ENCODE measurements around the gene NEK8. TPM values are rescaled to one million over a fixed set of nuclear protein-coding genes. Genes with fewer than 3 reads are reported as not detected.
"Not testable (repeated sequence)": the region's sequence is repeated elsewhere in the genome, so short reads cannot be mapped to it uniquely, and the experiment has no call there.

Gene NEK8
- total RNA-seq, 1 donor from 2014 or later, result 2.9 TPM

- DNase-seq, result peak; percentile 88
Observed at GRCh38 chr17:28710861-28711722, 17.5 kb upstream of the NEK8 start.

GRCh38 chr17:28711723-28712031 lies 16.9 kb upstream of the NEK8 start, which contains the start of gene PROCA1:
PROCA1 (minus strand) TSS chr17:28711888; CDS start chr17:28711660, 228 bp downstream.
- DNase-seq, result no peak

GRCh38 chr17:28712032-28712704 lies 16.4 kb upstream of the NEK8 start:
- DNase-seq, result peak; percentile 51

GRCh38 chr17:28712705-28713415 lies 15.7 kb upstream of the NEK8 start:
- DNase-seq, result no peak

DNA sequence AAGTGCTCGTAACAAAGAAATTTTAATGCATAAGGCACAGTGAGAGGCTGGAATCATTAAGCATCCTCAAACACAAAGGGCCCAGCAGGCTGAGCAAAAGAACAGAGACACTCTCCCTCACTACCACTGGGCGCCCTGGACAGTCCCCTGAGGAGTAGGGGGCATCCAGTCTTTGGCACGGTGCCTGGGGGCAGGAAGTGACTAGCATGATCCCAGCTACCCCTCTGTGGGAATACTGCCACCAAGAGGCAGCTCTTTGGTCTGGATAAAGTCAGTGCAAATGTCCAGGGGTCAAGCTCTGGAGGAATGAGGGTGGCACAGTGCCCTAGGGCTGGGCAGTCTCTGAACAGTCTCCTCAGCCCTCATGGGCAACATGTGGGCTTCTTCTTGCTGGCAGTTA lies 14.3 kb upstream of the NEK8 start:
- DNase-seq, result no peak

DNA sequence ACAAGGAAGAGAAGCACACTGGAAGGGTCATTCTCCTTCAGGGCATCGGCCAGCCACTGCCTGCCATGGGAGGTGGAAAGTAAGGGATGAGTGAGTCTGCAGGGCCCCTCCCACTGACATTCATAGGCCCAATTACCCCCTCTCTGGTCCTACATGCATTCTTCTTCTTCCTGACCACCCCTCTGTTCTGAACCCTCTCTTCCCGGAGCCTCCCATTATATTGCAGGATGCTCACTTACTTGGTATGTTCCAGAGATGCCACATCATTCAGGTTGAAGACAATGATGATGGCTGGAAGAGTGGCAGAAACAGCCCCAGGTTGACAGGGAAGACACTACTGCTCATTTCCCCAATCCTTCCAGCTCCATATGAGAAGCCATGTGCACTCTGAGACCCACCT lies 13.4 kb upstream of the NEK8 start:
- DNase-seq, result no peak

GRCh38 chr17:28716740-28717577 lies 11.6 kb upstream of the NEK8 start:
- DNase-seq, result peak; percentile 54

DNA sequence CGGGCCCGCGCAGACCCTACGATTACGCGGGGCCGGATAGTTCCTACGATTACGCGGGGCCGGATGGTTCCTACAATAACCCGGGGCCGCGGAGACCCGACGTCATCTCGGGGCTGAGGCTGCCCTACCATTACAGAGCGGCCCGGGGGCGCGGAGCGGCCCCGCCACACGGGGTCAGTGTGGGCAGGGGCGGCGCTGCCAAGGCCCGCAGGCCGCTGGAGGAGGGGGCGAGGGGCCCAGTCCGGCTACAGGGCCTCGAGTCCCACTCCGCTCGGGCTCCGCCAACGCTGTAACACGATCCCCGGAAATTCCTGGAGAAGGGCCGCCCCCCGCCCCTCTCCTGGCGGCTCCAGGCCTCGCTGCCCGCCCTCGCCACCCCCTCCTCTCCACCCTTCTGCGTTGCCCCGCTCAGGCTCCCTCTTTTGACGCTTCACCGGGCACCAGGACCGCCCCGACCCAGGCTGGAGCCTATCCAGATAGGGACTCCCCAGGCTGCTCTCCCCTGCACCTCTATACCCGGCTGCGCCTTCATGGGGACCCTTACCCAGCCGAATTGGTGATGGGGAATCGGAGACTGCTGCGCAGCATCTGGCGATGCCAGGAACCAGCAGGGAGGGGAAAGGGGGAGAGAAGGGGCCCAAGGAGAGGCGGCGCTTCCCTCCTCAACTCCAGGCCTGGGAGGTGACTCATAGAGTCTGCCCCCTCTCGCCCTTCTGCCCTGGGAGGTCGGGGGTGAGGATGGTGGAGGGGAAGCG lies 10.8 kb upstream of the NEK8 start, which contains the start of gene RAB34:
RAB34 (minus strand) TSS at position 291 of the 755 bp plus-strand sequence. CDS start 602 bp downstream, outside the sequence.
- peak; percentile 67 for DNase-seq

DNA sequence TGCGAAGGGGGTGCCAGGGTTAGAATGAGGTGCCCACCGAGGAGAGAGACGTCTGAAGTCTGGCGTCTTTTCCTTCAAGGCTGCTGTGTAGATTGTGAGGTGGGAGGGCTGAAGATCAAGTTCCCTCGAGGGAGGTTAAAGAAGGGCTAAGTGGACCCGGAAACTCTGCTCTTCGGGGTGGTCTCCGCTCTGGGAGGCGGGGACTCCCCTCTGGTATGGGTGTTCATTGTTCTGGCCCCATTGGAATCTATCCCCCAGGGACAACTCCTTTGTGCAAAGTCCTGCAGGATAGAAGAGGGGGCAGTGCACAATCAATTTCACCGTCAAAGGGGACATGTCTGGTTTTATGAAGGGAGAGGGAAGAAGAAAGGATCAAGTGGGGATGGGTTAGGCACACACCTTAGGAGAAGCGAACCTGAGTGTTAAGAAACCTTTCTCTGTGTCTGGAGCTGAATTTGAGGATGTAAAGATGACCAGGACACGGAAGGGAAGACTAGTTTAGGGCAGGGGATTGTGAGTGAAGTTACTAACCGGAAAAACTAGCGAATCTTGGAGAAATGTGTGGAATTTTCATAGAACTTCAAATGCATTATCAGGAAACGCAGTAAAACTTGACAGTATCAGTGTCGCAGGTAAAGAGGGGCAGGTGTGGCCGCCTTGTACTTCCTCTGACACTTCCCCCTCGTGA lies 10.1 kb upstream of the NEK8 start:
- no peak for DNase-seq

GRCh38 chr17:28719021-28719433 lies 9.6 kb upstream of the NEK8 start:
- DNase-seq, result no peak

GRCh38 chr17:28720247-28720996 lies 8.2 kb upstream of the NEK8 start:
- peak; percentile 27 for DNase-seq

GRCh38 chr17:28720997-28721329 lies 7.6 kb upstream of the NEK8 start:
- DNase-seq, result not testable (repeated sequence)

DNA sequence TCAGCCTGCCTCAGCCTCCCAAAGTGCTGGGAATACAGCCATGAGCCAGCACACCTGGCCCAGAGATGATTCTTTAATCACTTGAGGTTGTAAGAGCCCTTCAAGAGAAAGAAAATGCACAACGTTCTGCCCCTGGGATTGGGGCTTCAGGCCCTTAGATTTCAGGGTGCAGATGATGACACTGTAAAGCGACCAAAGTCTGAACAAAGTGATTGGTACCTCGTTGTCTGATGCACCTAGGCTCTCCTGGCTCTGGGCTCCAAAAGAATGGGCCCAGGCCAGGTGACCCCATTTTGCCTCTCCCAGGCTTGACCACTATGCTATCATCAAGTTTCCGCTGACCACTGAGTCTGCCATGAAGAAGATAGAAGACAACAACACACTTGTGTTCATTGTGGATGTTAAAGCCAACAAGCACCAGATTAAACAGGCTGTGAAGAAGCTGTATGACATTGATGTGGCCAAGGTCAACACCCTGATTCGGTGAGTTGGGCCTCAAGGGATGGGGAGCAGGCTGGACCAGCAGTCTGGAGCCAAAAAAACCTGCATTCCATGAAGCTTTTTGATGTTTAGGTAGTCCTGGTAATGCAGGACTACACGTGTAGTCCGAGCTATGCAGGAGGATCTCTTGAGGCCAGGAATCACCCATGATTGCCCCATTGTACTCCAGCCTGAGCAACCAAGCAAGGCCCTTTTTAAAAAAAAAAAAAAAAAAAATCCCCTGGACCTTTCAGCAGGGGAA lies 6.0 kb upstream of the NEK8 start:
- no peak for DNase-seq

- DNase-seq, result no peak
Observed at GRCh38 chr17:28723159-28723835, 5.3 kb upstream of the NEK8 start.

GRCh38 chr17:28723836-28724499 lies 4.6 kb upstream of the NEK8 start:
- DNase-seq, result not testable (repeated sequence)

GRCh38 chr17:28724500-28725165 lies 4.0 kb upstream of the NEK8 start:
- no peak for DNase-seq

DNA sequence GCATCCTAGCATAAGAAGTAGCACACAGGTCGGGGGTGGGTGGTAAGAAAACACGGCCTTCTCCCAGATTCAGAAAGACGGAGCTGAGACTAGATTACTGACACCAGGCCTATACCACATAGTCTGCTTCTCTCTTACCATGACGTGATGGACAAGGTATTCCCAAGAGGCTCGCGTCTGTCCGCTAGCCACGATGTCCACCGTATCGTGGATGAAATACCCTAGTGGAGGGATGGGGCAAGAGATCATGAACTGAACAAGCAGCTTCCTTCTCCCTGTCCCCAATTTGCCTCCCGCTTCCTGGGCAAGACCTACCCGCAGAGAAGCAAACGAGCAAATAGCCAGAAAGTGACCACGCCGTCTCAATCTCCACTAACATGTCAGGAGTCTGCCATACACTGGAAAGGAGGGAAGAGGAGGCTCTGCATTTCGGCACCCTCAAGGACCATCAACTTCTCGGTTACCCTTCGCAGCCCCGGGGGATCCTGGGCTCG lies 3.4 kb upstream of the NEK8 start:
- DNase-seq, result peak; percentile 34
